HG02610 (cell line): ENCODE measurements around the gene CPA1.

Experiments used
- ATAC-seq: cut with Tn5 transposase; IDR thresholded peaks from one replicate; pipeline ENCODE4 v1.9.1; 2021; ENCODE audit warnings: mild to moderate bottlenecking, moderate library complexity; ENCODE audit not compliant: unreplicated experiment

The CPA1 gene

DNA sequence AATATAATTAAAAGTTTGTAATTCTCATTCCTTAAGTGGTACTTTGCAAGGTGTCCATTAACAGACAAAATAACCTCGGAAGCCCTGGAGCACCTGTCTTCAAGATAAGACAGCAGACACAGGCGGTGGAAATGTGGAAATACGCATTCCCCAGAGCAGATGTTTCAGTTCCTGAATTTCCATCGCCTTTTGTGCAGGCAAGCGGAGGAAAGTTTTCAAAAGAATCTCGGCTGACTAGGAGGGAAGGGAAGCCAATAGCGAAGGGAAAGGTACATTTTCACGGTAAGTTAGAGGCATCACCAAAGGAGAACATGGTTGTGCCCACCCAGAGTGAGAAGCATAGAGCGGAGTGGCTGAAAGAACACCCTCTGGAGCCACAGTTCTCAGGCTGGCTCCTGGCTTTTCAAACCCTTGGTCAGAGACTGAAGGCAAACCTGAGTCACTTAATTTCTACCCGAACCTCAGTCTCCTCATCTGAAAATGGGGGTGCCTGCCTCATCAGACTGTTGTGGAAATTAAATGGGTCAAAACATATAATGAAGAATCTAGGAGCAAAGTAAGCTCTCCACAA, 13.6 kb downstream of the CPA1 start:
- no peak for ATAC-seq

DNA sequence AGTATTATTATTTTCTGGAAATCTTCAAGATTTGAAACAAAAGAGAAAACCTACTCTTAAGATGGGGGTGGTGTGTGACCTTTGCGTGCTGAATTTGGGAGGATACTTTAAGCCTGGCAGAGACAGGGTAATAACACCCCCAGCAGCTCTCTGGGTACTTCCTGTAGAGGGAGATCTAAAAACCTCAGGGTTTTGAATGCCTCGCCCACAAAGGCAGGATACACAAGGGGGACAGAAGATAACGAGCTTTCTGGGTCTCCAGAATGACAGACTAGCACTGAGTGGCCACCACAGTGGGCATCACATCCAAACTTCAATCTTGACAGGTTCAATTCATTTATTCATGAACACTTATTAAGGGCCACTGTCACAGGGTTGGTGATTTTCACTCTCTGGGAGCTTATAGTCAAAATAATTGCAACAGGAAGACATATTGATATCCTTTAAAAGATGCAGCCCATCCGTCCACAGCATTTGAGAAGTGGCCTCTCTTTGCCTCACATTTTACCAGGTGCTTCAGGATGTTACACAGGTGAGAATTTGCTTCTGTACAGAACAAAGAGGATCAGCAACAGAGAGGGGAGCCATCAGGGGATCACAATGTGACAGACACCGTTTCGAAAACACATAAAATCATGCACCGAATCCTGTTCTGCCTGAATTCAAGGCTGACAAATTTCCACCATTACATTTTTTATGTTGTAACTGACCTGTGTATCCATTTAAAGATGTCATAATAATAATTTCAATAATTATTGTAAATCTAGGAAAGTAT, 14.3 kb downstream of the CPA1 start:
- peak; percentile 50 for ATAC-seq

DNA sequence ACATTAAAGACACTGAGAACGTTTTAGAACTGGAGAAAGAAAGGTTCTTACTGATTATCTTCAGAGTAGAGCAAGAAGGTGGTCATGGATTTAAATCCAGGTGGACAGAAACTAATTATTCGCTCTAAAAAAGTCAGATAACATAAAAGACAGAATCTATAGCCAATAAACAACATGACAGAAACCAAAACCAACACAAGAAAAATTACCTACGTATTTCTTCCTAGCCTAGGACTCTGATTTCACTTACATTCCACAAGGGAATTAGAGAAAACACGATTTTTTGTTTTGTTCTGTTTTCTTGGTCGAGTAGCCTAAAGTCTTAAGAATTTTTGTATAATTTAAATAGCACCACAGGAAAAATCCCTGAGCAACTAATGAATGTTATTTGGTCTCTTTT, 15.1 kb downstream of the CPA1 start:
- ATAC-seq, result no peak

DNA sequence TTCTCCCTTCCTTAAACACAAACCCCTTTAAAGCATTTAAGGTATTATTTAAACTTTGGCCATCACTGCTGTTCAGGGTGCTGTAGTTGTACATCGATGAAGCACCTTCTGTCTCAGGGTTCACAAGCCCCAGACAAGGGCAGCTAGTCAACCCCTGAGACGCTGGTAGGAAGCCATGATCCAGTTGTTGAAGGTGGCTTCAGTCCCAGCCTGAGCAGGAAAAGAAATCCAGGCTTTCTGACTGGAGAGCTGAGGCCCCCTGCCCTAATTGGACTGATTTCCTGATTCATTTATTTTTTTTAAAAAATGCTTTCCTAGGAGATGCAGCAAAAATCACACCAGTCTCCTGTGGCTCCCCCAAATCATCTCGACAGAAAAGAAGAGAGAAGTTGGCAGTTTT, 15.8 kb downstream of the CPA1 start:
- ATAC-seq, result no peak

DNA sequence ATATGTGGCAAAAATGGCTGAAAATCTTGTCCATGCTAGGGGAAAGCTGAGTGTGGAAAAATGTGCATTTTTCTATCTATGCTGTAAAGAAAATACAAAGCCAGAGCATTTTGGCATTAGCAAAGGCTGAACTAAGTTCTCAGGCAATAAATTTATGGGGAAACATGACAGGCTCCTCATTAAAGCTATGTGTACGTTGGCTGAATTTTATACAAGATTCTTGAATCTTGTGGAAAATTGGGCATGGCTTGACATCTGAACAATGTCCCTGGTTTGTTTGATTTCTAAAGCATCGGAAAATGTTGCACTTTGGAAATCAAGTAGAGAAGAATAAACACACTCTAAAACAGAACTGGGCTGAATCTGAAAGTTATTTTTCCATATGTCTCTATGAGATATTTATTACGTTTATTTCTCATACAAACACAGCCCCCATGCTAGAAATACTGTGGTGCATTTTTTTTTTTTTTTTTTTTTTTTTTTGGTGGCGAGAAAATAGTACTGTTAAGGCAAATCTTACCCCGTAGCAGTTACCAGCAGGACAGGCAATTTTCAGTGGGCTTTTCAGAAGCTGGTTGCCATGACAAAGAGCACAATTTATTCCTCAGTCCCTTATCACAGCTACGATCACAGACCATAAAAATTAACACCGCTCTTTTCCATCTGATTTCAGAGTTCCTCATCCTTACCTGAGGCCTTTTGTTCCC, 16.9 kb downstream of the CPA1 start:
- ATAC-seq, result no peak

DNA sequence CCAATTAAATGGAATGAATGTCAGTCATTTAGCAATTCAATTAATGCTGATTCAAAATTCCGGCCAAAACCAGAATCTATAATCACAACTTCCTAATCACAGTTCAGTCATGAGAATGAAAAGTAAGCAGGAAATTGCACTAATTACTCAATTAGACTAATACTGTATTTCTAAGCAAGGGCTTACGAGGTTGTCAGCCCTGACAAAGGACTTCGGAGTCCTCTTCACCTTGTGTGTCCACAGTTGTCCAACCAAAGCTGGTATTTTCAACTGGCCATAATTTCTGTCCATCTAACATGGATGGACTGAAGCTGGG, 17.4 kb downstream of the CPA1 start:
- no peak for ATAC-seq

DNA sequence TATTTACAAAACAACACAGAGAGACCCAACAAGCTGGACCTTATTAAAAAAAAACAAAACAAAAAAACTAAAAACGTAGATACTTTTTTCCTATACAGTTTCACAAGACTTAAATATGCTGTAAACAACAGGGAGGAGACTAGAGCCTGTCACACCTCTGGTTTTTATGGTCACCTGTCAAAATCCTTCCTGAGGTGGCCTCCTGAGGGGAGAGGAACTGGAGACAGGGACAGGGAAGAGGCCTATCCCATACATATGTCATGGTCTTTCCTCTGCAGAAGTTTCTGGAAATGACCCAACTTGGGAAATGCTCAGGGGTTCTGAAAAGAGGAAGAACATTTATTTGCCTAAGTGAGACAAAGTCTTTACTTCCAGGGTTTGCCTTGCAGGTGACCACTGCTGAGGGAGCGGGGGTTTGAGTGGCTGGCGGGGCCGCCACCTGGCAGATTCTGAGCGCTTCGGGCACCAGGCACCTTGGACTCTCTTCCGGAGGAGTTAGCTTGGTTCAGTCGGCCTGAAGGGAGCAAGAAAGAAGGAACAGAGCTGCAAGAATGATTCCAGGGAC, 18.3 kb downstream of the CPA1 start:
- no peak for ATAC-seq

DNA sequence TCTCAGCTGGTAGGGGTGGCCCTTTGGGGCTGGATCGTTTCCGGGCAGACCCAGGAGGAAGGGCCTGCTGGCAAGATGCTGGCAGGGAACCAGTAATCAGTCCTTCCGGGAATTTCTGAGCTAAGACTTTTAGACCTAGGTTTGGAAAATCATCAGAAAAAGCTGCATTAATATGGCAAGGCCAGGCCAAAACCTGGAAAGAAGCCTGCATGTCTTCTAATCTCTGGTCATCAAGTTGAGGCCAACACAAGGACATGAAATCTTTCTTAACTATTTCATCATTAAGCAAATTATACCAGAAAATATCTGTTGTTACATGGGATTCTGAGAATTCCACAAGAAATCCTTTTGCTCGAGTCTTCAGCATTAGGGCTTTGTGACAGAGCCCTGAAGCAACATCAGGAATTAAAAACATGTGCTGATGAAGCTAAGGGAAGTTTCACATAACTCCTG, 19.9 kb downstream of the CPA1 start:
- no peak for ATAC-seq

DNA sequence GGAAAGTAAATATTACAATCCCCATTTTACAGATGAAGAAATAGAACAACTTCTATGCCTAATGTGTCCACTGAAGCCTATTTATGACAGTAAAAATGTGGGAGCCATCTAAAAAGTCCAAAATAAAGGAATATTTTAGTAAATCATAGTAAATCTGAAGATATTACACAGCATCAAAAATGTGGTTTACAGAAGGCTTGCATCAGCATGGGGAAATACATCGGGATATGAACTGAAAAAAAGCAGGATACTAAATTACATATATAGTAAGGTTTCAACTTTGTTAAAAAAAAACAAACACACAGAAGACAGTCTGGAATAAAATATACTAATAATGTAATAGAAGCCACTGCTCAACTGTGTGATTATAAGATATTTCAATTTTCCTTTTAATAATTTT, 20.8 kb downstream of the CPA1 start:
- ATAC-seq, result no peak

DNA sequence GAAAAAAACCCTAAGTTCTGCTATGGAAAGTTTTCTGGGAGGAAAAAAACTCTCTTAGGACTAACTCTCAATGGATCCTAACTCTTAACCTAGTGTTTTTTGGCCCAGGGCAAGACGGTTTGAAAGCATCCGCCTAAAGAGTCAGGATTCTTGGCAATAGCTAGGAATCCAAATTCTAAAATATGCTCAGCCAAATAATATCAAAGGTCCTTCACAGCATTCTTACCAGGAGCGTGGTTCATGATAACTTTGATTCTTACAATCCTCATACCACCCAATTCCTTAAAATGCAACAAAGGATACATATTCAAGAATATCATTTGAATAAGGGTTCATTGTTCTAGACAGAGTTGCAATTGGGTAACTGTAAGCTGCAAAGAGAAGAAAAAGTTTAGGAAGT, 21.3 kb downstream of the CPA1 start:
- ATAC-seq, result no peak

DNA sequence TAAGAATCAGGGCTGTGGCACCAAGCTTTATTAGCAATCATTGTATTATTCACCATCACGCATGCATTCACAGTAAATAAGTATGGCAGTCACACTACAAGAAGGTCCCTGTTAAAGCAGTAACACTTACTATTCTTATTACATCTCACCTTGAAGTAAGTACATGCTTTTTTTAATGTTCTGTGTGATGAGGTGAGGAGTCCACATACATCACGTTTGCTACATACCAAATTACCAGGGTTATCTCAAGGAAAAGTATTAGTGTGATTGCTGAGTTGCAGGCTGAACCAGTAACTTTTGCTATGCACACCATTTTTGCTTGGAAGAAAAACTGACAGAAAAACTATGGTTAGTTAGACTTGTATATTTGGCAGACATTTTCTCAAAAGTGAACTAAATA, 24.7 kb downstream of the CPA1 start:
- ATAC-seq, result no peak

DNA sequence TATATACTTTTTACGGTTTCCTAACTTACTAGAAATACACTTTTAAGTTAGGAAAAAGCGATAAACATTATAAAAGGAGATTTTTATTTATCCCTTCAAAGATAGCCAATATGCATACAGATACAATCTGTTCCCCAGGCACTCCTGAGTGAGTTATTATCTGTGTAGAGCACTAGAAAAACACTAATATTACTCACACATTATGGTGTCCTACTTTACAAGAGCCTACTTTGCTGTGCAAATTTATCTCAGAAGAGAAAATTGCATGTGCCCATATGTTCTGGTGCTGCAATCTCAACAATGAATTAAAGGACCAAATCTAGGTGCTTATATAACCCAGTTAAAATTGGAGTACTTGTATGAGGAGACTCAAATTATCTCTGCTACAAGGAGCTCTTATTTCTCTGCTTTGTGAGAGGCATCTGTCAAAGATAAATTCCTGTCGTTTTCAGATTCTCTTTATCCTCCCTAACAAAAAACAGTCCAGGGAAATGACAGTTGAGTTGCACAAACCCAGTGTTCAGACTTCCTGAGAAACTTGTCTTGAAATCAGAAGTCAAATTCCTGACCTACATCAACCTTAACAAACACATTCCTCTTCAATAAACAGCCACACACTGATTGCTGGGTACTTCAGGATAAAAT, 28.9 kb downstream of the CPA1 start:
- no peak for ATAC-seq

DNA sequence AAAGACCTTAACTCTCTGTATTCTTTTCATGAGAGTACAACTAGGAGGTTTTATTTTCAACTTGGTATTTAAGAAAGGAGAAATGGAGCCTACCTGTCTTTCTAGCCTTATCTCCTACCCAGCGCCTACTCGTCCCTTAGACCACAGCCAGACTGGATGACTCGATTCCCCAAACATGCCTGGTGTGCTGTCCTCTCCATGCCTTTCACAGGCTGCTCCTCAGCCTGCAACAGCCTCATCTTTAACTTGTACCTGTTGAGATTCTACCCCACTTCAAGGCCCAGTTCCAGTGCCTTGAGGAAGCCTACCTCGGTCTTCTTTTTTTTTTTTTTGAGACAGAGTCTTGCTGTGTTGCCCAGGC, 29.4 kb downstream of the CPA1 start:
- ATAC-seq, result no peak

DNA sequence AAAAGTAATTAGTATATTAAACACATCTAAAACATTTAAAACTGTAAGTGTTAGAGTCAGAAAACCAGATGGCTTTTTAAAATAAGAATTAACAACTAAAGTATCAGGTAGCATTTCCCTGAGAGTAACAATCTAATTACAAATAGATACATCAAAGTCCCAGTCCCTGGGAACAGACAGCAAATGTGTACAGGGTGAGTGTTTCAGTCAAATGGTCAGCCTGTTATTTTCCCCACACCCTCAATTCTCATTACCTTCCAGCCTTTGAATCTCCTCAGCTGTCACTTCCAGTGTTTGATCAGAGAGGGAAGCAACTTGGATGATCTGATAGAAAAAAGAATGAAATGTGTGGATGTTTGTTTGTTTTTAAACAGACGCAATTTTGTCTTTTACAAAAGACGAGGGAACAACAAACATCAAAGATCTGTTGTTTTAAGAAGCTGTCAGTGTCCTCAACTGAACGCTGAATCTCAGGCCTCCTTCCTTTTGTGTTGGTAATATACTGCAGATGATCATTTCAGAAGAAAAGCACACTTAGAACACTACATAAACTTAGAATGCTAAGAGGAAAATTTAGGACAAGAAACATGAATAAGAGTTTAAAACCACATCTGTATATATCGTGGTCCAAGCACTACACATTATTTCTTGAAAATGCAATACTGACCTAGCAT, 30.7 kb downstream of the CPA1 start:
- ATAC-seq, result no peak

DNA sequence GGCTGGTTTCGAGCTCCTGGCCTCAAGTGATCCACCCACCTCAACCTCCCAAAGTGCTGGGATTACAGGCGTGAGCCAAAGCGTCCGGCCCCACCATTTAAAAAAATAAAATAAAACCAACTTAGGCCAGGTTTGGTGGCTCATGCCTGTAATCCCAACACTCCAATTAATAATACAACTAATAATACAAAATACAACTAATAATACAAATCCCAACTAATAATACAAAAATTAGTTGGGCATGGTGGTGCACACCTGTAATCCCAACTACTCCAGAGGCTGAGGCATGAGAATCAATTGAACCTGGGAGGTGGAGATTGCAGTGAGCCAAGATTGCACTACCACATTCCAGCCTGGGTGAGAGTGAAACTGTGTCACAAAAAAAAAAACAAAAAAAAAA, 32.9 kb downstream of the CPA1 start:
- no peak for ATAC-seq

DNA sequence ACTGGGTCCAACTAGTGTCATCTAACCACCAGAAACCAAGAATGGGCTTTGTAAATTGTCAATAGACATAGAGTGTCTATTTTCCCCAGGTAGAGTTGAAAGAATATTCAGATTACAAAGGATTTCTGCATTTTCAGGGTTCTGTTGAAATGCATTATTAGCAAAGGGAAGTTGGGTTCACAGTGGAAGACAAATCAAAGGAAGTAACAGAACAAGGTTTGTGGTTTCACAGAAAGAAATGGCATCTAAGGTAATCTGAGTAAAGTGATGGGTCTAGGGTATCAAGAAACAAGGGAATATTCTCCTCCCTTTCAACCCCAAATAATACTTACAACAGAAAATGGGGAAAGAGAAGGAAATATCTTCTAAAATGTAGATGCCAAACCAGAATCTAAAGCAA, 34.7 kb downstream of the CPA1 start:
- ATAC-seq, result no peak

DNA sequence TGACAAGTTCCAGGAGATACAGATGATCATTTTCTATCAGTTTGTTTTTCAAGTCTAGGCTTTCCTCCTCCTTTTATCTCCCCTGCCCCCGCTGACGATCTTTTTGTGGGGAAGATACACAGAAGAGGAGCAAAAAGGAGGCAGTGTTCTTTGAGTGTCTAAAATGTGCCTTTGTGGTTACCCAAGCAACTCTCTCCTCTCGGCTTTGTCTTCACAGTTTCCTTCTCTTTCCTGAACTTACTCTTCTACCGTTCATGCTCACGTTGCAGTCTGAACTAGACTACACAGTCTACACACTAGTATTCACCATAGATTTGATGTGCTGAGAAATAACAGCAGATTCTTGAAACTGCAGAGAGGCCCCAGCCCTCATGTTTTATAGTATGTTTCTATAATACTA, 36.9 kb downstream of the CPA1 start:
- ATAC-seq, result no peak

DNA sequence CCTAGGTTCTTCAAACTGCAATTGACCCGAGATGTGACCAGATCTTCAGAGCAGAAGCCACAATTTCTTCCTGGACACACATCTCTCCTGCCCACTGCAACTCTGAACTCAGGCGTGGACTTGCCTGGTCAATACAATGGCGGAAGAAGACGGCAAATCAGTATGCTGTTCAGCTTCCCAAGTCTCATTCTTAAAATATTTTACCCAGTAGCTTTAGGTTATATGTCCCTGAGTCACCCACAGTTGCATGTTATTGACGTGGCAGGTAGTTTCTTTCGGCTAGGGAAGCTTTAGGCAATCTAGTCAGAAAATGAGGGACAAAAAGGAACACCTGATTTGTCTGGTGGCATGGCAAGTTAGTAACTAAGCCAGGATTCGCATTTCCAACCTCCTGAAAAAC, 38.0 kb downstream of the CPA1 start:
- no peak for ATAC-seq

DNA sequence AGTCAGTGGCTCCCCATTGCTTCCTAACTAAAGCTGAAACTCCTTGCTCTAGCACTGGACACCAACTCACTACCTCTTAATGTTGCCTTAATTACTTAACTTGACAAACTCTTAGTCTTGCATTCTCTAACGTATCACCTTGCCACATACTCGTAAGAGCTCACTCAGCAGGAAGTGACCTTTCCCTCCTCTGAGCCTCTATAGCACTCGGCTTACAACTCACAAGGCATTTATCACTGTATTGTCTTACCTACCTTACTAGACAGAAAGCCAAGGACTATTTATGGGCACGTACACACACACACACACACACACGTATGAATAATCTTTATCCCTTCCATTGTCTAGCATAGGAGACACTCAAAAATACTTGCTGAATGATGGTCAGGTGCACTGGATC, 39.4 kb downstream of the CPA1 start:
- ATAC-seq, result no peak

DNA sequence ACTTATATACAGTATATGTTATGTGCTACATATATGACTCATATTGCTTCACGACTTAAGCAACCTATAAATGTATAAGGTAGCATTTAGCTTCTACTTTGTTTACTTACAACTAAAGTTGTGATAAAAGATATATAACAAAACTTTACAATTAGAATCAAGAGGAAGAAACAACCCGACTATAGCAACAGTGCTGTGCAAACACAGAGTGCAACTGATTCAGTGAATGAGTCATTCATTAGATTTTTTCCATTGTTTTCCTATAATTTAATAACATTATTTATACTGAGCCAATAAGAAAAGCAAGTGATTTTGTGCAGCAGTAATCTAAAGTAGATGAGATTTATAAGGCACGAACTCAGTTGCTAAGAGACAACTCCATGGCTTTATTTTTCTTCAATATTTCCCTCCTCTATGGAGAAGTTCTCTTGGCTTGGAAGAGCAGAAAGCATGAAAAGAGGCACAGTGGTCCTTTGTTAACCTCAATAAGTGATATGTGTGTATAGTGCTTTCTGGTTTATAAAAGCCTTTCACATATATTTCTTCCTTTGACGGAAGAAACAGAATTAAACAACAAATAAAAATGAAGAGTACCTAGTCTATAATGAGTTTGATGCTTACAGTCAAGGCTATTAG, 40.8 kb downstream of the CPA1 start:
- ATAC-seq, result no peak

DNA sequence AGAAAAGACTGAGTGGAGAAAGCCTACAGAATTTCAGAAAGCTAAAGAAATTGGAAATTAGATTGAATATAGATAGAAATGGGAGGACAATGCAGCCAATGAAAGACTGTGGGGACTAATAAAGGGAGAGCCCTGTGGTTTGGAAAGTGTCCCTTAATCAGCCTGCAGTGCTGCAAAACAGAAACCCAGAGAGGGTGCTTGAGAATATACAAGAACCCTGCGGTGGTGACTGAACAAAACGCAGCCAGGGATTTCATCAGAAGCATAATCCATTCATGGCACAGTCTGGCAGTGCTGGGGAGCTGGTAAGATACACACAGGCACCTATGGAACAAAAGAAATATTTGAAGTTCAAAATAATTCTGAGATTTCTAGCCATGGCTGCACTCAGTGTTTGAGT, 41.4 kb downstream of the CPA1 start:
- no peak for ATAC-seq
